GM18520 (cell line): ENCODE measurements around the gene ZNF416.
A peak's percentile ranks its signal among the peaks of the same experiment; 100 is the strongest.

Experiments
- ATAC-seq: cut with Tn5 transposase; IDR thresholded peaks from one replicate; pipeline ENCODE4 v1.9.1; 2021; ENCODE audit not compliant: unreplicated experiment

Gene ZNF416

GRCh38 chr19:57559404-57560025 is 19.2 kb downstream of the ZNF416 start, which contains the start of gene ZNF550:
ZNF550 (minus strand) TSS chr19:57559863; CDS start chr19:57559682, 181 bp downstream.
- peak; percentile 90 for ATAC-seq

GRCh38 chr19:57559008-57559403 is 19.7 kb downstream of the ZNF416 start:
- ATAC-seq: no peak

- ATAC-seq: no peak
Observed at GRCh38 chr19:57558525-57558924, 20.2 kb downstream of the ZNF416 start.

GRCh38 chr19:57557659-57558058 is 21.1 kb downstream of the ZNF416 start:
- ATAC-seq: no peak

GRCh38 chr19:57552432-57552831 is 26.3 kb downstream of the ZNF416 start:
- ATAC-seq: no peak

GRCh38 chr19:57546513-57546912 is 32.2 kb downstream of the ZNF416 start:
- ATAC-seq: no peak

GRCh38 chr19:57537953-57538547 is 40.7 kb downstream of the ZNF416 start:
- ATAC-seq: no peak

- ATAC-seq: peak; percentile 84
Observed at GRCh38 chr19:57527136-57527881, 51.4 kb downstream of the ZNF416 start, which contains the start of gene ZNF549. ZNF549 (plus strand) TSS chr19:57527356; CDS start chr19:57527574, 218 bp downstream.
